GM19239 (cell line): Measurements from ENCODE around the gene SLC22A2.

Experiments
- DNase-seq: peaks from one replicate; pipeline ENCODE4 v3.0.0; 2011; ENCODE audit warnings: low spot score; ENCODE audit not compliant: insufficient read length
- FAIRE-seq: peaks from 2 replicates; lab custom pipeline; 2011; peaks lifted over from hg19 to GRCh38; lab: Jason Lieb, UNC

SLC22A2 gene

DNA sequence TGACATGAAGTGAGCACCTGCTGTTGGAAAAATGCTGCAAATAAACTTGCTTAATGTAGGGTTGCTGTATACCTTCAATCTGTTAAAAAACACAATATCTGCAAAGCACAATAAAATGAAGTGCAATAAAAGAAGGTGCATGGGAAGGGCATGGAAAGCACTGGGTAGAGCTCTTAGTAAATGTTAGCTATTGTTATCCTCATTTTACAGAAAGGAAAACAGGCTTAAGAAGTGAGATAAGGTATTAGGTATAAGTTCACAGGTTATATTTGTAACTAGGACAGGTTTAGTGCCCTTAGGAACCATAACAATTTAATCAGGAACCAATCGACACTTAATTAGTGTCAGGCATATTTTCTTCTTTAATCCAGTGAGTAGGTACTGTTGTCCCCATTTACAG, 36.7 kb downstream of the SLC22A2 start:
- FAIRE-seq (no peak), DNase-seq (no peak)

DNA sequence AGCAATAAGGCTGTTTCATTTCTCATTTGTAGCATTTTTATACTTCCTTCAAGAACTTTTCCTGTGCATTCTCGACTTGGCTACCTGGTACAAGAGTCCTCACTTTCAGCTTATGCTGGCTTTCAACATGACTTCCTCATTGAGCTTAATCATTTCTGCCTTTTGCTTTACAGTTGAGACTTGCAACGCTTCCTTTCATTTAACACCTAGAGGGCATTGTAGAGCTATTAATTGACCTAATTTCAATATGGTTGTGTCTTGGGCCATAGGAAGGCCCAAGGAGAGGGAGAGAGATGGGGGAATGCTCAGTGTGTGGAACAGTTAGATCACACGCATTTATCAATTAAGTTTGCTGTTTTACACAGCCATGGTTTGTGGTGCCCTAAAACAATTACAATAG, 37.2 kb downstream of the SLC22A2 start:
- FAIRE-seq (no peak), DNase-seq (no peak)

DNA sequence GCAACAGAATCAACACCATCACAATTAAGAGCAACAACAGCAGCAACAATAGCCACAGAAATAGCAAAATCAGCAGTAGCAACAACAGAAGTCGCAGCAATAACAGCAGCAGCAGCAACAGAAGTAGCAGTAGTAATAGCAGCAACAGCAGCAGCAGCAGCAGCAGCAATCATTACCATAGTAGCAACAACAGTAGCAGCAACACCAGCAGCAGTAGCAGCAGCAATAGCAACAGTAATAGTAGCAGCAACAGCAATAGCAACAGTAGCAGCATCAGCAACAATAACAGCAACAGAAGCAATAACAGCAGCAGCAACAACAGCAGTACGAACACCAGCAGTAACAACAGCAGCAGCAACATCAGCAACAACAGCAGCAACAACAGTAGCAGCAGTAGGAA, 39.8 kb downstream of the SLC22A2 start:
- DNase-seq (no peak), FAIRE-seq (no peak)

DNA sequence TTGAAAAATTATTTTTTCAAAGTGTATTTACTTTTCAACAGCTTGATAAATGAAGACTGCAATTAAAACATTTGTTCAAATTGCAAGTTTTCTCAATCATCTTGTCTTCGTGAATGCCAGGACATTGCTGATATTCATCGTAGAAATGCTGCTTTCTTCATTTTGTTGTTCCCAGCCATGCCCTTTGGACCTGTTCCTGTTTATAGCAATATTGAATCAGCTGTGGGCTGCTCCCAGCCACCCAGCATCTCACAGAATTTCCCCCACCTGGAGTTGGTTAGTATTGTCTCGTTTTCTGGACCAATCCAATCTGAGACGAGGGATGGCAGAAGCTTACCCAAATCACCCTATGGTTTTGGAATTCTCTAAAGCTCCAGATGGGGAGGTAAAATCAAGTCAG, 40.8 kb downstream of the SLC22A2 start:
- no peak for FAIRE-seq
- DNase-seq: no peak

DNA sequence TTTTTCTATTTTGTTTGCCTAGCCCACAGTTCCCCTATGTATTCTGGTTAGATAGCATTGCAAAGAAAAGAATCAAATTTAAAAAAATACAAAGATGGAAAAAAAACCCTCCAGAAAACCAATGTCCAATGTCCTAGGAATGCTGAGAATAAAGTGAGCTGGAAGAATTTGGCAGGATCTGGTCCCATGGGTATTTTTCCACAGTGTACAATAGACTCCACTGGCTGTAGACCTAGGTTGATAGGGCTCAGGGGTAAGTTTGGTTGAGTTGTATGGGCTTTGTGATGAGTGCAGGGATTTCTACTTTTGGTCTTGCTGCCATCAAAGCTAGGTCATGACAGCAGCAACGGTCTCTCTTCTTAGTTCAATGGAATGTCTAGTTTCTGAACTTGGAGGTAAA, 41.5 kb downstream of the SLC22A2 start:
- DNase-seq: no peak
- FAIRE-seq: no peak

DNA sequence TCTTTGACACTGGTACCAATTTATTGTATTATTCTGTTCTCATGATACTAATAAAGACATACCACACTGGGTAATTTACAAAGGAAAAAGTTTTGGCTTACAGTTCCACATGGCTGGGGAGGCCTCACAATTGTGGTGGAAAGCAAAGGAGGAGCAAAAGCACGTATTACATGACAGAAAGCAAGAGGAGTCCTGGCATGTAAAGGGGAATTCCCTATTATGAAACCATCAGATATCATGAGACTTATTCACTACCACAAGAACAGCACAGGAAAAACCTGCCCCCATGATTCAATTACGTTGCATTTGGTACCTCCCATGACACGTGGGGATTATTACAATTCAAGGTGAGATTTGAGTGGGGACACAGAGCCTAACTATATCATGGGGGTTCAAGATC, 43.4 kb downstream of the SLC22A2 start:
- DNase-seq: no peak
- no peak for FAIRE-seq

DNA sequence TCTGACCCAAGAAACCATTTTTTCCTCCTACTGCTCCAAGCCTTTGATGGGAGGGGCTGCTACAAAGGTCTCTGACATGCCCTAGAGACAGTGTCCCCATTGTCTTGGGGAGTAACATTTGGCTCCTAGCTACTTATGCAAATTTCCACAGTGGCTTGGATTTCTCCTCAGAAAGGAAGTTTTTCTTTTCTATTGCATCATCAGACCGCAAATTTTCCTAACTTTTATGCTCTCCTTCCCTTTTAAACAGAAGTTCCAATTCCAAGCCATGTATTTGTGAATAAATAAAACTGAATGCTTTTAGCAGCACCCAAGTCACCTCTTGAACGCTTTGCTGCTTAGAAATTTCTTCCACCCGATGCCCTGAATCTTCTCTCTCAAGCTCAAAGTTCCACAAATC, 51.0 kb downstream of the SLC22A2 start:
- FAIRE-seq: no peak
- no peak for DNase-seq

DNA sequence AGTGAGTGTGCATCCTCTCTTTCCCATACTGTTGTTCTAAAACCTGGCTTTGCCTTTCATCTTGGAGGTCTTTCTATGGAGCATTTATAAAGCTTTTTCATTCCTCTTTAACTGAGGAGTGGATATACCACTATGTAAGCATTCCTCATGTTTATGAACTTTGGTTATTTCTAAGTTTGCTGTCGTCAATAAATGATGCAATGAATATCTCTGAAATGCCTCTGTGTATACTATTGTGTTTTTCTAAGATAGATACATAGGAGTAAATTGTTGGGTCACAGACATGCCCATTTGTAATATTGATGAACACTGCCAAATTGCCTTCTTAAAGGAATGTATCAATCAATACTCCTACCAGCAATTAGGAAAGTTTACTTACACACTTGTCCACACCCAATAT, 53.9 kb downstream of the SLC22A2 start:
- FAIRE-seq (no peak), DNase-seq (no peak)

DNA sequence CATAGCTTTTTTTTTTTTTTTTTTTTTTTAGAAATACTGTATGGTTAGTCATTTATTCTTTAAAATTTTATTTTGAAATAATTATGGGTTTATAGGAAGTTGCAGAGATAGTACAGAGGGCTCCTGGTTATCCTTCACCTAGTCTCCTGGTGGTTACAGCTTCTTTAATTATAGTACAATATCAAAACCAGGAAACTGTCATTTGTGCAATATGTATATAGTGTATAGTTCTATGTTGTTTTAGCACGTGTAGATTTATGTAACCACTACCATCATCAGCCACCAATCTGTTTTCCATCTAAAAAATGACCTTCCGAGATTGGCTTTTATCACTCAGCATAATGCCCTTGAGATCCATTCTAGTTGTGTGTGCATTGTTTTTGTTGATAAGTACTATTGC, 54.7 kb downstream of the SLC22A2 start:
- DNase-seq: no peak
- no peak for FAIRE-seq

DNA sequence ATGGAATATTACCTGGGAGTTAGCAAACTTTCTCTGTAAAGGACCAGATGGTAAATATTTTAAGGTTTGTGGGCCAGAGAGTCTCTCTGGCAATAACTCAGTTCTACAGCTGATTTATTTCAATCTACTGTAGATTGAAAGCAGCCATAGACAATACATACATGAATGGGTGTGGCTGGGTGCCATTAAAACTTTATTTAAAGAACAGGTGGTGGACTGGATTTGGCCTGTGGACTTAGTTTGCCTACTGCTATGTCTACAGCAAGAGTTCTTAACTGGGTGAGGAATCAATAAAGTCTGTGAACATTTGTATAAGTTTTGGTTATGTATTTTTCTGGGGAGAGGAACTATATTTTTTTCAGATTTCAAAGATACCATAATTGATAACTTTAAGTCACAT, 55.1 kb downstream of the SLC22A2 start:
- FAIRE-seq (no peak), DNase-seq (no peak)

DNA sequence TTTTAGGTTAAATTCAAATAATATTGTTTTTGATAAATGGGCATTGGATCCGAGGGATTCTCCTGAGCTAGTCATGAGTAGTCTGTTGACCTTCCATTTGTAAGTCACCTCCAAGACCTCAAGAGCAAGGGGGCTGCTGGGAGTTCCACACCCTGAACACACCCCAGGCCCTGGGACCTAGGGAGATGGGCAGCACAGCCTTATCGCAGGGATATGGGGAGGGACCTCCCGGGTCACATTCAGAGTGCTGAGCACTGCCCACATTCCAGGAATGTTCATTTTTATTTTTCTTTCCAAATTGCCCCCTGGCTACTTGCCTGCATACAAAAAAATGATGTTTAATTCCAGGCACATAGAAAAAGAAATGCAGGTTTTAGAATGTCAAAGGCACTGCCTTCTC, 55.5 kb downstream of the SLC22A2 start:
- FAIRE-seq (no peak), DNase-seq (no peak)

DNA sequence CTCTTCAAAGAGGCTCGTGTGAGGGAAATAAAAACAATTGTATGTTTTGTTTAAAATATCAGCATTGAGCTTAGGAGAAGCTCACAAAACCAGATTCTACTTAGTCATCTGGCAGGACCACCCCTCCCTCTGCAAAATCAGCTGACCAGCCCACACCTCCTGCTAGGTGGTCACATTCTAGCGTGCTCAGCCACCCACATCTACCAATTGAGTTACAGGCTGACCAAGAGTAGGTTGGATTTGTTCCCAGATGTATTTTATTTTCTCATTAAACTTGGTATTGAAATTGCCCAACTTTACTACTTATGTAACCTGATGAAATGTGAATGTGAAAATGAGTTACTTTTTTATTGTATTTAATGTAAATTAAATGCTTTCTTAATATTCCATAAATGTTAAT, 56.2 kb downstream of the SLC22A2 start:
- DNase-seq (no peak), FAIRE-seq (no peak)

DNA sequence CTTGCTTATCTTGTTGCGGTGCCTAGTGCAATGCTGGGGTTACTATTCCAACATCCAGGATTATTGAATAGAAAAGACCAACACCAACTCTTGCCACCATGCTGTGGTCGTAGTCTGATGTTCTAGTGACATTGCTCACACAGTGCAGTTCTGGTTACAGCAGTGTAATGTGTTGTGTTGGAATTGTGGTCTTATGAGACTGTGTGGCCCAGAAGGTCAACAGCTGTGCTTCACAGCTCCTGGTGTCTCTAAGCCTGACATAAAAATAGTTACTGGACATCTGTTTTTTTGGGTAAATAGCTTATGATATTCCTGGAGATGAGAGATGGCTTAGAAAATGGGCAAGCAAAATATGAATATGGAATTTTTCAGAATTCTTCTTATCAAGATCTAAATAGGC, 57.6 kb downstream of the SLC22A2 start:
- FAIRE-seq: no peak
- DNase-seq: no peak

DNA sequence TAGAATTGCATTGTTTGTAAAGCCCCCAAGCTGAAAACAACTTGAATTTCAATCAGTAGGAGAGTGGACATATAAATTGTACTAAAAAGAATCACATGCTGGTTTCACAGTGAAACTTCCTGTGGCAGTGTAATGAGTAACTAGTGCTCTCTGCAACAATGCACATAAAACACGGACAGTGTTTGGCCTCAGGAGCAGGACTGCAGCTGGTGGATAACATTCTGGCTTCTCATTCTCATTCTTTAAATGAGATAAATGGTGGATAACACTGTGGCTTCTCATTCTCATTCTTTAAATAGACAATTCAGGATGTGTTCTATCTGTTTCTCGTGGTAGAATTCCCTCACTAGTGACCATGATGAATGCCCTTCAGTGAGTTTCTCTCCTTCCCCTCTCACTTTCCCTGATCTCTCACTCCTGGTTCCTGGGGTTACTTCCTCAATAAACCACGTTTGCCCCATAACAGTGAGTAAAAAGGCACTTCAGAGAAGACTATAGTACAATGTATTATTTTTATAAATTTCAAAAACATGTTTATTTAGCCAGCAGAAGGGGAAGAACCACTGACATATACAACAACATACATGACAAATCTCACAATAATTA, 59.9 kb downstream of the SLC22A2 start:
- DNase-seq: peak; percentile 14
- peak; percentile 86 for FAIRE-seq

DNA sequence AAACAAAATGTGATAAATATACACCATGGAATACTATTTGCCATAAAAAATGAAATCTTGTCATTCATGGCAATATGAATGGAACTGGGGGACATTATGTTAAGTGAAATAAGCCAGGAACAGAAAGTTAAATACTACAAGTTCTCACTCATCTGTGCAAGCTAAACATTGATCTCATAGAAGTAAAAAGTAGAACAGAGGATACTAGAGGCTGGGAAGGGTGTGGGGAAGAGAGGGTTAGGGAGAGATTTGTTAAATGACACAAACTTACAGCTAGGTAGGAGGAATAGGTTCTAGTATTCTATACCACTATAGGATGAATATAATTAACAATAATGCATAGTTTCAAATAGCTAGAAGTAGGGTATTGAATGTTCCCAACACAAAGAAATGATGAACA, 61.0 kb downstream of the SLC22A2 start:
- FAIRE-seq: no peak
- DNase-seq: no peak

DNA sequence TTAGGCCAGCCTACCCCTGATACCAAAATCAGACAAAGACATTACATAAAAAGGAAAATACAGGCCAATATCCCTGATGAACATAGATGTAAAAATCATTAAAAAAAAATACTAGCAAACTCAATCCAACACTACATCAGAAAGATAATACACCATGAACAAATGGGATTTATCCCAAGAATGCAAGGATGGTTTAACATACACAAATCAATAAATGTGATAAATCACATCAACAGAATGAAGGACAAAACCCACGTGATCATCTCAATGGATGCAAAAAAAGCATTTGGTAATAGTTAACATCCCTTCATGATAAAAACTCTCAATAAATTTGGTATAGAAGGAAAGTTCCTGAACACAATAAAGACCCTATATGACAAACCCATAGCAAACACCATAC, 63.8 kb downstream of the SLC22A2 start:
- DNase-seq (no peak), FAIRE-seq (no peak)

DNA sequence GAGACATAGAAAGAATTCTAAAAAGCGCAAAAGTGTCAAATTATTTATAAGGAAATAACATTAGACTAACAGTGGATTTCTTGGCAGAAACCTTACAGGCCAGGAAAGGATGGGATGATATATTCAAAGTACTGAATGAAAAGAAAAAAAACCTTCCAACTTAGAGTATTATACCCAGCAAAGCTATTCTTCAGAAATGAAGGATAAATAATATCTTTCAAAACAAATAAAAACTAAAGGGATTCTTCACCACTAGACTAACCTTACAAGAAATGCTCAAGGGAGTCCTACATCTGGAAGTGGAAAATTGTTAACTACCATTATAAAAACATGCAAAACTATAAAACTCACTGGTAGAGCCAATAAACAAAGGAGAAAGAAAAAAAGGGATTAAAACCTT, 65.8 kb downstream of the SLC22A2 start:
- DNase-seq: no peak
- FAIRE-seq: no peak

DNA sequence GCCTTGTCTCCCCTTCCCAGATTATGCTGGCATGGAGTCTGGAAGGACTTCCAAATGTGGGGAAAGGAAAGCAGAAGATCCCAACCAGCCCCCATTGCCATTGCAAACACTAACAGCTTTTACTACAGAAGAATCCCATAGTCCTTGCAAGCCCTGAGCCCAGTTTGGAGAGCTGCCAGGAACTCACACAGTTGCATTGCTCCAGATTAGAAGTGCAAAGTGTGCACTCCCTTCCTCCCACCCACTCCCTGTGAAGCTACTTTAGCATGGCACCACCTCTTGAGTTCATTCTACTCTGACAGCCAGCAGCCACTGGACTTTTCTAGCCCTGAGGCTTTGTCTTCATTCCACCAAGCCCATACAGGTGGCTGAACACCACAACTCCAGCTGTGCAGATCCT, 67.6 kb downstream of the SLC22A2 start:
- DNase-seq: no peak
- no peak for FAIRE-seq

DNA sequence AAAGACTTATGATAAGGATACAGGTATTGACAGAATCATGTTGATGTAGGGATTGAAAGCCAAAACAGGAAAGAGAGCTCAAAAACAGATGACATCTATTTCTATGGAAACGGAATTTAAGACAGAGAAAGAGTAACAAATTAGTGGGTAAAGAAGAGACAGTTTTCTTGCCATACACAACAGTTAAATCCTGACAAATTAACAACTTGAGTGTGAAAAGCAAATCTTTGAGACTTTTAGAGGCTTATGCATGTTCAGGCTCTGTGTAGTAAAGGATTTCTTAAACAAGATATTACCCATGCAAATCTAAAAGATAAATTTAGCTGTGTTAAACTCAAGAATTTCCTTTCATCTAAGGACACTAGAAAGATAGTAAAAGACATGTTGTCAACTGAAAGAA, 68.5 kb downstream of the SLC22A2 start:
- DNase-seq: no peak
- no peak for FAIRE-seq

DNA sequence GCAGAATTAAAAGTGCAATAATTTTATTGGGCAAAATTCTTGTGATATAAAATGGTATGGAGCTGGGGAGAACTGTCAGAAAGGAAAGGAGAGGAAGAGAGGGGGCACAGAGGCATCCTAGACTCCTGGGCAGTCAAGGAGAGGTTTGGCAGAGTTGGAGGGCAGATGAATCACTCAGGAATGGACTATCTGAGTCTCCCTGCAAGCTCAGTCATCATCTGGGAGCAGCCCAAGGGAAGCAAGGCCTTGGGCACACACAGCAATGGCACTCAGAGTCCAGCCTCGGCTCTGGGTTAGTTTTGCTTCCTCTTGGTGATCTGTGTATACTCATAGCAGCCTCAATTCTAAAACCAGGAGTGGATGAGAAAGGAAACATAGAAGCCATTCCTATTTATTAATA, 69.8 kb downstream of the SLC22A2 start:
- no peak for DNase-seq
- FAIRE-seq: no peak

DNA sequence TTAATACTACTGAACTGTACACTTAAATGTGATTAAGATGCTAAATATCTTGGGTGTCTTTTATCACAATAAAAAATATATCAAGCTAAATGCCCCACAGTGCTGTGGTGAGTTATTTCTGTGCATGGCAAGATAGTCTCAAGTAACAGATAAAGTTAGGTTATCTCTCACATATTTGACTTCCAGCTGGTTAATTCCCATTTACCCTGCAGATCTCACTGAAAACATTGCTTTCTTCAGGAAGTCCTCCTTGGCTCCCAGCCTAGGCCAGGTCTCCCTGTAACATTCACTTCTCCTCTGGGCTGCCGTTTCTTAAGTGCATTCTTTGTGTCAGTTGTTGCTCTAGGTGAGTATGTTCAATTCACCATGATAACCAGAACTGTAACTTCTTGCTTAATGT, 77.9 kb downstream of the SLC22A2 start:
- DNase-seq: no peak
- no peak for FAIRE-seq

DNA sequence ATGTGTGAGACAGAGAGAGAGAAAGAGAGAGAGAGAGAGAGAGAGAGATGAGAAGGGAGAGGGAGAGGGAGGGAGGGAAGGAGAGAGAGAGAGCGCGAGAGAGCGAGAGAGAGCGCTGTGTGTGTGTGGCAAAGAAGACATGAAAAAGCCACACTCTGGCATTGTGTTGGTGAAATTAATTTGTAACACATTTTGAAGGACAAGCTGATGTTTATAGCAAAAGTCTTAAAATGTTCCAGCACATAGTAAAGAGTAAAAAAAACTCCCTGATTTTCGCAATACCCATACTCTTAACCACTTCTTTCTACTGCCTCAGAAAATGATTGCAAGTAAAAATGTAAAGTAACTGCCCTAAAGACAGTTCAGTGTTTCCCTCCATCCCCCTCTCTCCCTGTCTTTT, 80.3 kb downstream of the SLC22A2 start:
- FAIRE-seq (no peak), DNase-seq (no peak)

DNA sequence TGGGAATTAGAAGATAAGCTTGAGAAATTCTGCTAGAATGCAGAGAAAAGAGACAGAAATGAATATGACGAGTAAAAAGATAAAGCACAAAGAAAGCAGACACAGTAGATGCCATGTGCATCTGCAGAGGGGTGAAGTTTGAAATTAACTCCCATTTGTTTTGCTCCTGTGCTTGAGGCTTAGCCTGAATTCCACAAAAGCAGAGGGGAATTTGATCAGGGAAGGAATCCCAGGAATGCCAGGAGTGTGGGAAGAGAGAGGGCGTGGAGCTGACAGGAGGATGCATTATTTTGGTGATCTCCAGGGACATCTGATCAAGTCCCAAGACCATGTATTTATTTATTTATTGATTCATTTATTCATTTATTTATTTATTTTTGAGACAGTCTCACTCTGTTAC, 81.4 kb downstream of the SLC22A2 start:
- FAIRE-seq (no peak), DNase-seq (no peak)
